Lung (tissue), 12 donors: ENCODE data around the gene SMIM7. TPM values are rescaled to one million over a fixed set of nuclear protein-coding genes. Genes with fewer than 3 reads are reported as not detected.
A peak's percentile ranks its signal among the peaks of the same experiment; 100 is the strongest.

Experiments used
- ATAC-seq: fragments of 200-7000 bp; cut with Tn5 transposase; one replicate; pipeline ENCODE4 v1.9.1; 2020; ENCODE audit warnings: moderate number of reproducible peaks; ENCODE audit not compliant: insufficient read depth, low FRiP score
- DNase-seq, 3 donors: peaks; one replicate each; pipeline ENCODE4 v3.0.0-alpha.2; 2013 to 2017
- H3K27ac ChIP-seq, 2 donors: one replicate each; pipeline ENCODE4 v1.5.1; 2013; ENCODE audit warnings: mild to moderate bottlenecking in 2 of 2, moderate library complexity in 2 of 2, control low read depth in 1 of 2, inconsistent platforms in 1 of 2, low read depth in 1 of 2, low read length in 1 of 2
- H3K27me3 ChIP-seq, 3 donors: one replicate each; pipeline ENCODE4 v1.5.1; 2013; ENCODE audit warnings: low read length in 2 of 3; ENCODE audit not compliant: control insufficient read depth in 3 of 3, insufficient read depth in 3 of 3
- H3K36me3 ChIP-seq, 4 donors: one replicate each; pipeline ENCODE4 v1.5.1; 2013; ENCODE audit warnings: low read length in 4 of 4, mild to moderate bottlenecking in 1 of 4, moderate library complexity in 1 of 4; ENCODE audit not compliant: control insufficient read depth in 4 of 4, insufficient read depth in 4 of 4
- H3K4me1 ChIP-seq, 5 donors: one replicate each; pipeline ENCODE4 v1.5.1; 2013; ENCODE audit warnings: low read length in 5 of 5, mild to moderate bottlenecking in 2 of 5, moderate library complexity in 1 of 5; ENCODE audit not compliant: control insufficient read depth in 5 of 5, insufficient read depth in 5 of 5
- H3K4me3 ChIP-seq: one replicate; pipeline ENCODE4 v1.5.1; 2013; ENCODE audit warnings: mild to moderate bottlenecking, control low read depth, moderate library complexity
- H3K9ac ChIP-seq, 2 donors: one replicate each; pipeline ENCODE4 v1.5.1; 2013; ENCODE audit warnings: low read length in 2 of 2, control low read depth in 1 of 2; ENCODE audit not compliant: insufficient read depth in 1 of 2
- H3K9me3 ChIP-seq, 4 donors: one replicate each; pipeline ENCODE4 v1.5.1; 2013; ENCODE audit warnings: low read length in 3 of 4, mild to moderate bottlenecking in 1 of 4, moderate library complexity in 1 of 4; ENCODE audit not compliant: control insufficient read depth in 4 of 4, insufficient read depth in 3 of 4
- WGBS, 2 donors: extraction: QIAGEN DNeasy Blood & Tissue Kit; methylation state at CpG; one replicate each; pipeline ENCODE4 v1.1.7; 2013; 5-methylcytosine and 5-hydroxymethylcytosine counted together
- polyA plus RNA-seq, 2 donors: library from polyadenylated mRNA; stranded (reverse); fragments of 200-250 nt; gene quantifications; one replicate each; pipeline ENCODE4 v1.2.1, GENCODE V29; 2013
- total RNA-seq, 2 donors: library from RNA; depleted of rRNA in 1 of 2; stranded (reverse); fragments of >200 nt in 1 of 2; gene quantifications; one replicate each; pipeline ENCODE4 v1.2.1, GENCODE V29; 2014 to 2021
- TF ChIP-seq, protein P1 (sequence below): IDR thresholded peaks from 2 replicates; pipeline ENCODE4 v1.5.1; 2012; ENCODE audit warnings: mild to moderate bottlenecking; ENCODE audit errors: control extremely low read depth, extremely low read depth
- donor health status: control.
- donor health status: control.
- donor health status: Bipolar disorder and iron deficiency.
- donor health status: healthy.
- donor health status: DM: yes; HTN: yes; CAD: no.

Gene SMIM7
- total and polyA plus RNA-seq, 4 donors, result 68.0 to 86.3 (median 78.8) TPM

DNA sequence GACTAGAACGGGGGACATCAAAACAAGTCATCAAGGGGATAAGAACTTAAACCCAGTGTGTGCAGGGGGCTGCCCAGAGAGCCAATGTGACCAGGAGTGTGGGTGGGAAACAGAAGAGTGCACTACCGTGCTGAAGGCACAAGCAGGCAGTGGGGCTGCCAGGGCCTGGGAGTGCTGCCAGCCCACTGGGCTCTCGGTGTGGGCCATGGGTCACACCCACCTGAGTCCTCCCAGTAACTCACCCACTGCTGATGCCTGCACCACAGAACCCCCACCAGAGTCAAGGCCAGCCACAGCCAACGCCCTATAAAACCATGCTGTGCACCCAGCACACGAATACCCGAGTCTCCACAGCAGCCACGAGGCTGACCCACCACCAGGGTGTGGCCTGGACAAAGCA, 40.5 kb downstream of the SMIM7 start:
- no peak overlapping the region for H3K9ac ChIP-seq
- TF ChIP-seq, protein P1, sequence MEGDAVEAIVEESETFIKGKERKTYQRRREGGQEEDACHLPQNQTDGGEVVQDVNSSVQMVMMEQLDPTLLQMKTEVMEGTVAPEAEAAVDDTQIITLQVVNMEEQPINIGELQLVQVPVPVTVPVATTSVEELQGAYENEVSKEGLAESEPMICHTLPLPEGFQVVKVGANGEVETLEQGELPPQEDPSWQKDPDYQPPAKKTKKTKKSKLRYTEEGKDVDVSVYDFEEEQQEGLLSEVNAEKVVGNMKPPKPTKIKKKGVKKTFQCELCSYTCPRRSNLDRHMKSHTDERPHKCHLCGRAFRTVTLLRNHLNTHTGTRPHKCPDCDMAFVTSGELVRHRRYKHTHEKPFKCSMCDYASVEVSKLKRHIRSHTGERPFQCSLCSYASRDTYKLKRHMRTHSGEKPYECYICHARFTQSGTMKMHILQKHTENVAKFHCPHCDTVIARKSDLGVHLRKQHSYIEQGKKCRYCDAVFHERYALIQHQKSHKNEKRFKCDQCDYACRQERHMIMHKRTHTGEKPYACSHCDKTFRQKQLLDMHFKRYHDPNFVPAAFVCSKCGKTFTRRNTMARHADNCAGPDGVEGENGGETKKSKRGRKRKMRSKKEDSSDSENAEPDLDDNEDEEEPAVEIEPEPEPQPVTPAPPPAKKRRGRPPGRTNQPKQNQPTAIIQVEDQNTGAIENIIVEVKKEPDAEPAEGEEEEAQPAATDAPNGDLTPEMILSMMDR, result no peak
- no peaks in the 10 kb centered on the region for H3K27me3 ChIP-seq
- H3K4me3 ChIP-seq, result no peak overlapping the region
- H3K27ac ChIP-seq, result peak overlapping the region in 1 of 2 donors; percentile 12
- H3K9me3 ChIP-seq, result no peaks in the 10 kb centered on the region
- H3K36me3 ChIP-seq, result peaks cover 0 to 5% (median 0%) of the 10 kb centered on the region in 4 donors
- ATAC-seq (no peak), DNase-seq (no peak)
- peaks cover 0 to 36% (median 0%) of the 10 kb centered on the region in 5 donors for H3K4me1 ChIP-seq
- WGBS, 2 donors, result 57 to 65% methylated on average over 7 of the region's 7 CpGs

DNA sequence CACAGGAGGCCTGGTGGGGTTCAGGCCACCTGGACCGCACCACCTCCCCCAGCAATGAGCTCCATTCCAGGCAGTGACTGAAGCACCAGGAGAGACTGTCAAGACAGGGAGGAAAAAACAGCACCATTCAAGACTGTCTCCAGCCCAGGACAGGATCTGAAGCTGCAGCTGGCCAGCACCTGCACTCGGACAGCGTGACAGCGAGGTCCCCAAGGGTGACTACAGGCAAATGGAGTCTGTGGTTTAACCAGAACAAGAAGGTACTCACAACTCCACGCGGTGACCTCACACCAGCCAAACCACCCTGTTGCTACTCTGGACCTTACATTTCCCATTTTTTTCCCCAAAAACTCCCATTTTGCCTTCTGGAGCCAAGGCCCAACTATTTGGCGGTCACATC, 41.7 kb downstream of the SMIM7 start:
- ATAC-seq, result no peak
- WGBS, 2 donors, result 94 to 96% methylated on average over 7 of the region's 7 CpGs

DNA sequence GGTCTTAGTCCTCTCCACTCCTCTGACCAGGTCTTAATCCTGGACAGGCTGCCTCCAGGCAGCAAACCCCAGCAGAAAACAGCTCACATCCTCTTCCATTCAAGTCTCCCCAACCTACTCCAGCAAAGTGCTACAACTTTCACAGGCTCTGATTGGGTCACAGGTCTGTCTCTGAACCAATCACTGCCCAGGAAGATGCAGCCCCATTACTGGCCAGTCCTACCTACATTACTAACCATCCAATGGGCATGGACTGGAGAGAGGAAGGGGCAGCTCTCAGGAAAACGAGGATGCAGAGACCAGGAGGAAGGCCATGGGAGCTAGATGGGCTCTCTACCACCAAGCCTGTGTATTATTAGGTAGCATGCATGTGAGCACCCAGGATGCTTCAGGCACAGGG, 44.1 kb downstream of the SMIM7 start:
- Histone ChIP-seq H3K9ac (no peak overlapping the region), H3K27ac (no peak overlapping the region), H3K36me3 (no peaks in the 10 kb centered on the region), H3K9me3 (no peaks in the 10 kb centered on the region), H3K4me1 (peaks cover 0 to 36% (median 0%) of the 10 kb centered on the region in 5 donors), H3K27me3 (no peaks in the 10 kb centered on the region), H3K4me3 (no peak overlapping the region)
- no peak for DNase-seq
- ATAC-seq, result no peak
- WGBS, 2 donors, result 53 to 64% methylated on average over 1 of the region's 1 CpG
- TF ChIP-seq, protein P1, result no peak

More for the DNA sequence above, 41.7 kb downstream of the SMIM7 start:
- TF ChIP-seq, protein P1, result no peak
- Histone ChIP-seq H3K27ac (no peak overlapping the region), H3K36me3 (no peaks in the 10 kb centered on the region), H3K4me1 (peaks cover 0 to 39% (median 0%) of the 10 kb centered on the region in 5 donors), H3K27me3 (no peaks in the 10 kb centered on the region), H3K9me3 (no peaks in the 10 kb centered on the region), H3K4me3 (no peak overlapping the region), H3K9ac (no peak overlapping the region)
- DNase-seq, result no peak

DNA sequence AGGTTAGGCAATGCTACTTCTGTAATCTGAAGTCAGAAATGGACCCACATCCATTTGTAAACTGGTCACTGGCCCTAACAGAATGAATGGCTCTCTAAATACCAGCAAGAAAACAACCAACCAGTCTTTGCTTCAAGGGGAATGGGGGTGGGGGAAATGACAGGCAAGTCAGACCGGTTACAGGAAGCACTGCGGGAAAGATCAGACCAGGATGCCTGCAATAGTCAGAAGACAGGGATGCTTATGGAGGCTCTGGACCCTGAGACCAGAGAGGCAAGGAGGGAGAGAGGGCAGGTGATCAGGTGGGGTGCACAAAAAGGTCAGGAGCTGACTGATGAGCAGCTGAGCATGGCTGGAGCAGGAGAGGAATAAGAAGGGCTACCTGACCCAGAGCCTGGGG, 45.0 kb downstream of the SMIM7 start:
- no peak overlapping the region for H3K9ac ChIP-seq
- no peaks in the 10 kb centered on the region for H3K9me3 ChIP-seq
- 21 to 28% methylated on average over 2 of the region's 2 CpGs for WGBS, 2 donors
- H3K4me1 ChIP-seq, result peaks cover 0 to 38% (median 1%) of the 10 kb centered on the region in 5 donors
- TF ChIP-seq, protein P1, result no peak
- H3K4me3 ChIP-seq, result no peak overlapping the region
- no peak overlapping the region for H3K27ac ChIP-seq
- DNase-seq (no peak), ATAC-seq (no peak)
- no peaks in the 10 kb centered on the region for H3K27me3 ChIP-seq
- H3K36me3 ChIP-seq, result no peaks in the 10 kb centered on the region
